T-helper 1 cell treated with Interleukin-12 subunit alpha and Interleukin-12 subunit beta and Interleukin-4 antibody, amounts not matched to agents 30 ng/mL and 1 ng/mL, for 36 hours (primary cell): ENCODE results near the gene BARD1. TPM values are rescaled to one million over a fixed set of nuclear protein-coding genes. Genes with fewer than 3 reads are reported as not detected.

ENCODE experiments used
- intact Hi-C: fragments of 100-400 bp; cut with micrococcal nuclease; formaldehyde crosslinking; loops from one replicate; pipeline ENCODE4 v1.15.1; 2024
- total RNA-seq: library from RNA; stranded (reverse); gene quantifications from 2 replicates; pipeline ENCODE4 v1.2.3, GENCODE V29; 2022

Gene BARD1
- total RNA-seq, 1 donor from 2014 or later = 28.7 TPM

GRCh38 chr2:214679736-214680135 is 129.7 kb downstream of the BARD1 start:
- intact Hi-C loops = no loop called here

- intact Hi-C loops = no loop called here
Measured at GRCh38 chr2:214676421-214677089, 132.9 kb downstream of the BARD1 start.
